Nephron (organoid): Measurements from ENCODE around the gene SRY.
"Not testable (repeated sequence)": the region's sequence is repeated elsewhere in the genome, so short reads cannot be mapped to it uniquely, and the experiment has no call there.

Source experiments
- H3K27ac Mint-ChIP-seq, 3 experiments: 2 replicates each; pipeline ENCODE4 v1.8.0; 2020; ENCODE audit warnings: mixed read lengths in 3 of 3, mild to moderate bottlenecking in 2 of 3, moderate library complexity in 1 of 3
- H3K27me3 Mint-ChIP-seq: 2 replicates; pipeline ENCODE4 v1.8.0; 2021; ENCODE audit warnings: low read depth, mild to moderate bottlenecking, moderate library complexity, mixed read lengths
- H3K36me3 Mint-ChIP-seq: 2 replicates; pipeline ENCODE4 v1.8.0; 2020; ENCODE audit warnings: low read depth, mixed read lengths
- H3K4me1 Mint-ChIP-seq: 2 replicates; pipeline ENCODE4 v1.8.0; 2020; ENCODE audit warnings: mixed read lengths
- H3K4me3 Mint-ChIP-seq, 3 experiments: 2 replicates each; pipeline ENCODE4 v1.8.0; 2020; ENCODE audit warnings: mild to moderate bottlenecking in 3 of 3, mixed read lengths in 3 of 3, moderate library complexity in 2 of 3
- H3K9me3 Mint-ChIP-seq: 2 replicates; pipeline ENCODE4 v1.8.0; 2020; ENCODE audit warnings: mixed read lengths
- CTCF ChIP-seq, 3 experiments: fragments of 200-600 bp; sonication (generic); IDR thresholded peaks; one replicate each; pipeline ENCODE4 v1.5.0; 2021; ENCODE audit warnings: antibody characterized with exemption in 3 of 3; ENCODE audit not compliant: unreplicated experiment in 3 of 3

SRY gene

GRCh38 chrY:2787600-2787999, at the start of gene SRY:
TSS of gene SRY (minus strand) at chrY:2787682. CDS start at chrY:2787603, 79 bp downstream.
- no peak within 1 kb of the TSS for H3K4me3 Mint-ChIP-seq
- H3K27ac Mint-ChIP-seq: no peak within 1 kb of the TSS
- H3K4me1 Mint-ChIP-seq: no peaks in the 10 kb centered on the region
- no peak for TF ChIP-seq CTCF (IDR thresholded peaks at IDR 0.05; ENCODE audit: unreplicated experiment in 3 of 3)
- H3K9me3 Mint-ChIP-seq: no peaks in the 10 kb centered on the region
- no peaks in the 10 kb centered on the region for H3K27me3 Mint-ChIP-seq
- no peaks in the 10 kb centered on the region for H3K36me3 Mint-ChIP-seq

GRCh38 chrY:2837078-2837477, 49.6 kb upstream of the SRY start:
- Mint-ChIP-seq H3K9me3 (no peaks in the 10 kb centered on the region), H3K36me3 (no peaks in the 10 kb centered on the region), H3K27me3 (no peaks in the 10 kb centered on the region), H3K27ac (no peak overlapping the region), H3K4me3 (no peak overlapping the region), H3K4me1 (no peaks in the 10 kb centered on the region)
- TF ChIP-seq CTCF (IDR thresholded peaks at IDR 0.05; ENCODE audit: unreplicated experiment in 3 of 3): no peak

GRCh38 chrY:2835230-2835629, 47.7 kb upstream of the SRY start:
- Mint-ChIP-seq H3K4me3 (no peak overlapping the region), H3K27me3 (no peaks in the 10 kb centered on the region), H3K36me3 (no peaks in the 10 kb centered on the region), H3K27ac (no peak overlapping the region), H3K9me3 (no peaks in the 10 kb centered on the region), H3K4me1 (no peaks in the 10 kb centered on the region)
- TF ChIP-seq CTCF (IDR thresholded peaks at IDR 0.05; ENCODE audit: unreplicated experiment in 3 of 3): no peak

- Mint-ChIP-seq H3K27me3 (no peaks in the 10 kb centered on the region), H3K9me3 (no peaks in the 10 kb centered on the region), H3K4me1 (no peaks in the 10 kb centered on the region), H3K27ac (no peak overlapping the region), H3K36me3 (no peaks in the 10 kb centered on the region), H3K4me3 (no peak overlapping the region)
- no peak for TF ChIP-seq CTCF (IDR thresholded peaks at IDR 0.05; ENCODE audit: unreplicated experiment in 3 of 3)
These were observed 41.0 kb upstream of the SRY start for GRCh38 chrY:2828497-2828896.

- no peak for TF ChIP-seq CTCF (IDR thresholded peaks at IDR 0.05; ENCODE audit: unreplicated experiment in 3 of 3)
- Mint-ChIP-seq H3K27ac (no peak overlapping the region), H3K4me1 (no peaks in the 10 kb centered on the region), H3K9me3 (no peaks in the 10 kb centered on the region), H3K27me3 (no peaks in the 10 kb centered on the region), H3K4me3 (no peak overlapping the region), H3K36me3 (no peaks in the 10 kb centered on the region)
These were observed 37.0 kb upstream of the SRY start for GRCh38 chrY:2824471-2824870.

- not testable (repeated sequence) for H3K36me3 Mint-ChIP-seq, H3K4me1 Mint-ChIP-seq, H3K4me3 Mint-ChIP-seq, H3K27ac Mint-ChIP-seq, H3K9me3 Mint-ChIP-seq, H3K27me3 Mint-ChIP-seq
These were observed 29.8 kb upstream of the SRY start for GRCh38 chrY:2817146-2817896.
